ENCODE results near the gene NOM1.

DNA sequence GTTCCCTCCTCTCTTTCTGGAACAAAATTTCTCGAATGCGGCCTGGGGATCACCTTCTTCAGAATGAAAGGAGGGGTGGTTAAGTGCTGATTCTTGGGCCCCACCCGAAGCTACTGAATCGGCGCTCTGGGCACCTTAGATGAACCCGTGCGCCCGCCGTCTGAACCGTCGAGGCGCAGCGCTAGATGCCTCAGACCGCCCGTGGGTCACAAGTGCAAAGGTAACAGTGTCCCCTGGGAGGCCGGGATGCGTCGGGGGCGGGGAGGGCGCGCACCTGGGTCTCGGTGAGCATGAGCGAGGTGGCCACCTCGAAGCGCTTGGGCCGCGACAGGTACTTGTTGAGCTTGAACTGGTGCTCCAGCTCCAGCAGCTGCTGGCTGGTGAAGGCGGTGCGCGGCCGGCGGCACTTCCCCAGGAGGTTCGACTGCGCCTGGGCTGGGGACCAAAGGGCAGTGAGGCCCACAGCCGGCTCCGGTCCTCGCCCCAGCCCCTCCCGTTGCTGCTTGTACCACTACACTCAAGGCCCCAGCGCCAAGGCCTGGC, 56.8 kb downstream of the NOM1 start:
- TF ChIP-seq EZH2 (IDR thresholded peaks at IDR 0.05; ENCODE audit: insufficient read depth, poor library complexity, severe bottlenecking) (peak; percentile 42), EZH2phosphoT487 (IDR thresholded peaks at IDR 0.05; ENCODE audit: insufficient read depth, low read depth) (no peak)
